Uterus (tissue), 4 donors: ENCODE measurements around the gene CACNA2D1. TPM values are rescaled to one million over a fixed set of nuclear protein-coding genes. Genes with fewer than 3 reads are reported as not detected.

ENCODE experiments used
- DNase-seq, 2 donors: peaks; one replicate each; pipeline ENCODE4 v3.0.0-alpha.2; 2019 to 2020
- H3K27ac ChIP-seq, 2 donors: fragments of 200-600 bp; sonication (generic); 1 replicate in 1 of 2; 2 replicates in 1 of 2; pipeline ENCODE4 v1.5.1; 2016 to 2018
- H3K27me3 ChIP-seq, 2 donors: fragments of 200-600 bp; sonication (generic); one replicate each; pipeline ENCODE4 v1.5.1; 2018 to 2019; ENCODE audit warnings: control low read depth in 1 of 2
- H3K36me3 ChIP-seq, 2 donors: fragments of 200-600 bp; sonication (generic); one replicate each; pipeline ENCODE4 v1.5.1; 2019; ENCODE audit warnings: control low read depth in 1 of 2
- H3K4me1 ChIP-seq, 2 donors: fragments of 200-600 bp; sonication (generic); one replicate each; pipeline ENCODE4 v1.5.1; 2018 to 2019; ENCODE audit warnings: control low read depth in 1 of 2
- H3K4me3 ChIP-seq, 2 donors: fragments of 200-600 bp; sonication (generic); 1 replicate in 1 of 2; 2 replicates in 1 of 2; pipeline ENCODE4 v1.5.1; 2018 to 2019; ENCODE audit warnings: mild to moderate bottlenecking in 1 of 2
- H3K9me3 ChIP-seq, 2 donors: fragments of 200-600 bp; sonication (generic); one replicate each; pipeline ENCODE4 v1.5.1; 2019; ENCODE audit warnings: control low read depth in 1 of 2
- CTCF ChIP-seq, 4 experiments: fragments of 200-600 bp in 2 of 4; fragments of 450-650 bp in 2 of 4; sonication (generic) in 2 of 4; IDR thresholded peaks; one replicate each; pipeline ENCODE4 v1.5.1; 2016 to 2019; ENCODE audit warnings: antibody characterized with exemption in 4 of 4, mild to moderate bottlenecking in 2 of 4, moderate library complexity in 1 of 4
- POLR2A ChIP-seq, 2 donors: fragments of 450-650 bp; IDR thresholded peaks; one replicate each; pipeline ENCODE4 v1.6.1; 2016; ENCODE audit warnings: antibody characterized with exemption in 2 of 2, mild to moderate bottlenecking in 1 of 2, moderate library complexity in 1 of 2
- intact Hi-C: fragments of 100-400 bp; cut with DNase I; formaldehyde crosslinking; loops from one replicate; pipeline ENCODE4 v1.15.1; 2023; ENCODE audit warnings: low total_unique reads
- total RNA-seq, 4 donors: library from RNA; depleted of rRNA in 3 of 4; stranded (reverse); fragments of >200 nt in 3 of 4; gene quantifications; one replicate each; pipeline versions ENCODE4 v1.1.0 to v1.2.4, GENCODE V29; 2014 to 2023
- donor health status: DM: yes; HTN: yes; CAD: no.

Gene CACNA2D1
- total RNA-seq, 4 donors from 2014 or later, result 30.1 to 54.1 (median 43.6) TPM

DNA sequence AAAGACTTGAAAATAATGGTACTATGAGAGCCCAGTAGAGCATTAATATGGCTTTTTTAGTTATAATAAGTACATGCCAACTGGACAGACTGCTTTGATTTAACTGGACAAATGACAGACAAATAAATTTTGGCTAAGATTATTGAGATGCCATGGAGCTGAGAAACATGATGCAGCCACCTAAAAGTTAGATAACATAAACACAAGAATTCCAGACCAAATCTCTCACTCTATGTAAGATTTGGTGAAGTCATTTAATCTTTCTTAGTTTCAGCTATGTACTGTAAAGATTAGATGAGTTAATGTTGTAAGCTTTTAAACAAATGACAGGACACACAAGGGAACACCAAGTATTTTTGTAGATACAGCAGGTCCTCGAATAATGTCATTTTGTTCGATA is 118.2 kb downstream of the CACNA2D1 start:
- no peak for TF ChIP-seq CTCF (IDR thresholded peaks at IDR 0.05)
- TF ChIP-seq POLR2A (IDR thresholded peaks at IDR 0.05), result no peak
- no peak overlapping the region for H3K27ac ChIP-seq
- no peaks in the 10 kb centered on the region for H3K9me3 ChIP-seq
- H3K36me3 ChIP-seq, result no peaks in the 10 kb centered on the region
- H3K4me3 ChIP-seq, result no peak overlapping the region
- intact Hi-C loops, result no loop called here
- H3K27me3 ChIP-seq, result no peaks in the 10 kb centered on the region
- DNase-seq, result no peak
- H3K4me1 ChIP-seq, result no peaks in the 10 kb centered on the region

- H3K4me3 ChIP-seq, result no peak overlapping the region
- no peak for DNase-seq
- no peaks in the 10 kb centered on the region for H3K9me3 ChIP-seq
- no peaks in the 10 kb centered on the region for H3K27me3 ChIP-seq
- no peaks in the 10 kb centered on the region for H3K4me1 ChIP-seq
- H3K36me3 ChIP-seq, result no peaks in the 10 kb centered on the region
- no peak for TF ChIP-seq POLR2A (IDR thresholded peaks at IDR 0.05)
- no peak for TF ChIP-seq CTCF (IDR thresholded peaks at IDR 0.05)
- H3K27ac ChIP-seq, result no peak overlapping the region
- intact Hi-C loops, result no loop called here
These were observed 119.8 kb downstream of the CACNA2D1 start for GRCh38 chr7:82323806-82324205.

DNA sequence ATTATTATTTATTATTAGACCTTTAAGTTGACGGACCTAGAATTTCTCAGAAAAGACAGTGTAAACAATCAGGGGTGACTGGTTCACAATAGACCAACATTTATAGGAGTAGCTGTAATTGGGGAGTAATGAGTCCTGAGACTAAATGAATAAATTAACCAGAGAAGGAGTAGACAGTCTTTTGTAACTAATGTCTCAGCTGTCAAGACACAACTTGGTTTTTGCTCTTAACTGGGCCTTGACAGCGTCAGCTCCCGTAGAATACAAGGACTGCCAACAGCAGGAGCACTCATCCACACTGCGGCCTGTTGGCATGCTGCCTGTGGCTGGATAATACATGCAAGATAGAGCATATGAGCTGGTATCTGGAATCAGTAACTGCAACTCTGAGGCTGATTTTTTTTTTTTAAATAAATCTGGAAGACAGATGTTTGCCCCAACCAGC is 123.9 kb downstream of the CACNA2D1 start:
- no peak for TF ChIP-seq CTCF (IDR thresholded peaks at IDR 0.05)
- TF ChIP-seq POLR2A (IDR thresholded peaks at IDR 0.05), result no peak
- peak; percentile 69 to 79 for DNase-seq
- intact Hi-C loops, result no loop called here
- no peaks in the 10 kb centered on the region for H3K27me3 ChIP-seq
- no peaks in the 10 kb centered on the region for H3K4me1 ChIP-seq
- no peaks in the 10 kb centered on the region for H3K9me3 ChIP-seq
- H3K4me3 ChIP-seq, result no peak overlapping the region
- H3K27ac ChIP-seq, result no peak overlapping the region
- no peaks in the 10 kb centered on the region for H3K36me3 ChIP-seq

GRCh38 chr7:82318786-82319185 is 124.8 kb downstream of the CACNA2D1 start:
- Histone ChIP-seq H3K4me1 (no peaks in the 10 kb centered on the region), H3K9me3 (no peaks in the 10 kb centered on the region), H3K27ac (no peak overlapping the region), H3K27me3 (no peaks in the 10 kb centered on the region), H3K4me3 (no peak overlapping the region), H3K36me3 (no peaks in the 10 kb centered on the region)
- TF ChIP-seq CTCF (IDR thresholded peaks at IDR 0.05) (no peak), POLR2A (IDR thresholded peaks at IDR 0.05) (no peak)
- DNase-seq, result no peak
- intact Hi-C loops, result no loop called here

- DNase-seq, result no peak
- intact Hi-C loops, result no loop called here
- TF ChIP-seq POLR2A (IDR thresholded peaks at IDR 0.05) (no peak), CTCF (IDR thresholded peaks at IDR 0.05) (no peak)
- no peak overlapping the region for H3K27ac ChIP-seq
- H3K36me3 ChIP-seq, result no peaks in the 10 kb centered on the region
- H3K4me1 ChIP-seq, result no peaks in the 10 kb centered on the region
- no peaks in the 10 kb centered on the region for H3K27me3 ChIP-seq
- no peaks in the 10 kb centered on the region for H3K9me3 ChIP-seq
- no peak overlapping the region for H3K4me3 ChIP-seq
These were observed 125.8 kb downstream of the CACNA2D1 start for GRCh38 chr7:82317760-82318159.
